Endometrium (tissue), 2 donors: Measurements from ENCODE around the gene LRRC73.
"Not testable (repeated sequence)": the region's sequence is repeated elsewhere in the genome, so short reads cannot be mapped to it uniquely, and the experiment has no call there.

Source experiments
- FAIRE-seq: peaks from 2 replicates; lab custom pipeline; 2012; peaks lifted over from hg19 to GRCh38; lab: Jason Lieb, UNC
- donor health status: control.
- donor health status: control.

Gene LRRC73, protein sequence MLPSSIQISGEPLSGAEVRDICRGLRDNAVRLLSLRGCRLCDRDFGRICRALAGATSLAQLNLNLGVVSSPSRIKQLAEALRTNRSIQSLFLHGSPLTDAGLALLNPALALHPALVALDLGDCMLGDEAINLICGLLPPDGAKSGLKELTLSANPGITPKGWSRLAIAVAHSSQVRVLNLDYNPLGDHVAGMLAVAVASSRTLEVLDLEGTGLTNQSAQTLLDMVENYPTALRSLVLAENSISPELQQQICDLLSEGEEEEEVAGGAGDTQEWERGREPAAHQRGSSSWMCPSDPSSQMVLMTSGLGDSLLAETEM

DNA sequence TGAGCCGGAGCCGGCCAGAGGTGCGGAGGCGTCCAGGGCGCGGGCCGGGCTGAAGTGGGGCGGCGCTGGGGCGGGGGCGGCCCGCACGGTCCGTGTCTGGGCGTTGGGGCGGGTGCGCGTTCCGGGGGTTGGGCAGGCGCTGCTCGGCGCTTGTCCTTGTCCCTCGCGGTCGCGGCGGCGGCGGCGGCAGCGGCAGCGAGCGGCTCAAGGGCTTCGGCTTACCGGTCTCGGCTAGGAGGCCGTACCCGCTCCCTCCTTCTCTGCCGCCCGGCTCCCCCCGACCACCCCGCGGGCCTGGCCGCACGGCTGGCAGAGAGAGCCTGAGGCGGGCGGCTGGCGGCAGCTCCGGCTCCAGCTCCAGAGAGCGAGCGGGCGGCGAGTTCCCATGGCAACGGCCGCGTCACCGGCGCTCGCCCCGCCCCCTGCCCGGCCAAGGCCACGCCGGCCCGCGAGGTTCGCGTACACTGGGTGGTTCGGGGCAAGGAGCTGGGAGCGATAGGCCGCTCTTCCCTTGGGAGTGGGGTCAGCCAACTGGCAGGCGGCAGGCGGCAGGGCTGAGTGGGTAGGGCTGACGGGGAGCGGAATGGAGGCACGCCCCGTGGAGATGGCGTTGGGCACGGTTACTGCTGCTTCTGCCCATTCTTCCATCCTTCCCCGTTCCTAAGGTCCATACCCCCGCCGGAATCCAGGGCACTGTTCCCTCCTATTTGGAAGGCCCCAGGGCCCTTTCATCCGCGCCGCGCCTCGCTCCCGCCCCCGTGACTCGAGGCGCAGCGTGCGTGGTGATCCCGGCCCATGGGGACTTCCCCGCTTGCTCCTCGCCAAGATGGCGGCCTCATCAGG is at the start of gene LRRC73:
Gene LRRC73, minus strand, starts transcription at position 363 of the 843 bp plus-strand sequence. CDS start 561 bp downstream, outside the sequence.
- FAIRE-seq: no peak

DNA sequence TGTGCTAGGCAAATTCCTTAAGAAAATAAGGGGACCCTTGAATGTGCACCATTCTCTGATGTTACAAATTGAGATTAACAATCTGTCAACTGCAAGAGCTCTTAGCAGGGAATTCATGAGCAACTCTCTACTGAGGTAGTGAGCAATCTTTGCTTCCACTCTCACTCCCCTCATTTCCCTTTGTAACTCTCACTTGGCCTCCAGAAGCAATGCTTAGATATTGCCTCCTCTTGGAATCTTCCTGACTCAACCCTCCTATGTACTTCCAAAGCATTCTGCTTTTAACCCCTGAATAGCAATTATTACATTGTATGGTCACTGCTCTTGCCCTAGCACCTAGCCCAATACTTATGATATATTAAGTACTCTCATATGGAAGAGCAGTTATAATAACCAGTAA is 49.2 kb upstream of the LRRC73 start:
- no peak for FAIRE-seq

DNA sequence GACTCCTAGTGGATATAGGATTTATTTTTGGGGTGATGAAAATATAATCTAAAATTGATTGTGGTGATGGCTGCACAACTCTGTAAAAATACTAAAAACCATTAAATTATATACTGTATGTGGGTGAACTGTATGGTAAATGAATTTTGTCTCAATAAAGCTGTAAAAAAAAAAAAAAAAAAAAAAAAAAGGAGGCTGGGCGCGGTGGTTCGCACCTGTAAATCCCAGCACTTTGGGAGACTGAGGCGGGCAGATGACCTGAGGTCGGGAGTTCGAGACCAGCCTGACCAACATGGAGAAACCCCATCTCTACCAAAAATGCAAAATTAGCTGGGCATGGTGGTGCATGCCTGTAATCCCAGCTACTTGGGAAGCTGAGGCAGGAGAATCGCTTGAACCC is 47.5 kb upstream of the LRRC73 start:
- FAIRE-seq: not testable (repeated sequence)

DNA sequence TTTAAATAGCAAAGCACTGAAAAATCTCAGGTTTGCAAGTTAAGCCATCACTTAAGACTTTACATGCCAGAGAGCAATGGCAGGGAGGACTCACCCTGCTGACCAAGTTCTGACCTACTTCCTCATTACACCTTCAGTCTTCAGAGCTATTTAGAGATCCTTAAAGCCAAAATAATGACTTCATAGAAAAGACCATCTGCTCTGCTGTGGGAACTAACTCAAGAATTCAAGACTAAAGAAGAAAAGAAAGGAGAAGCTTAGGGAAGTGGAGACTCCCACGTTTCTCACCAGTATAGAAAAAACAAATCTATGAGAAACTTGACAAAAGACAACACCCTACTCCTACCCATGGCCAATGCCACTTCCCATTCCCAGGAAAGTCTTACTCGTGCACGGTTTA is 37.1 kb upstream of the LRRC73 start:
- FAIRE-seq: no peak

DNA sequence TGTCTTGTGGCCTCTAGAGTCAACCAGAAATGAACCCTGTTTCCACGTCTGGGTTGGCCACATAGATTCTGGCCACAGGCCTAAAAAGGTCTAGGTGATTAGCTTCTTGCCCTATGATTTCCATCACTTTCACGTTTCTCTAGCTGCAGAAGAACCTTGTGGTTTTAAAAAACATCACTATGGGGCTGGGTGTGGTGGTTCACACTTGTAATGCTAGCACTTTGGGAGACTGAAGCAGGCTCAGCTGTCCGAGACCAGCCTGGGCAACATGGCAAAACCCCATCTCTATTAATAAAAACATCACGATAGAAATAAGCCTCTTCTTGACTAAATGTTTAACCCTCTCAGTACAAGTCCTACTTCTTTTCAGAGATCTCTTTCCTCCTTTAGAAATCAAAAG is 34.3 kb upstream of the LRRC73 start:
- no peak for FAIRE-seq

DNA sequence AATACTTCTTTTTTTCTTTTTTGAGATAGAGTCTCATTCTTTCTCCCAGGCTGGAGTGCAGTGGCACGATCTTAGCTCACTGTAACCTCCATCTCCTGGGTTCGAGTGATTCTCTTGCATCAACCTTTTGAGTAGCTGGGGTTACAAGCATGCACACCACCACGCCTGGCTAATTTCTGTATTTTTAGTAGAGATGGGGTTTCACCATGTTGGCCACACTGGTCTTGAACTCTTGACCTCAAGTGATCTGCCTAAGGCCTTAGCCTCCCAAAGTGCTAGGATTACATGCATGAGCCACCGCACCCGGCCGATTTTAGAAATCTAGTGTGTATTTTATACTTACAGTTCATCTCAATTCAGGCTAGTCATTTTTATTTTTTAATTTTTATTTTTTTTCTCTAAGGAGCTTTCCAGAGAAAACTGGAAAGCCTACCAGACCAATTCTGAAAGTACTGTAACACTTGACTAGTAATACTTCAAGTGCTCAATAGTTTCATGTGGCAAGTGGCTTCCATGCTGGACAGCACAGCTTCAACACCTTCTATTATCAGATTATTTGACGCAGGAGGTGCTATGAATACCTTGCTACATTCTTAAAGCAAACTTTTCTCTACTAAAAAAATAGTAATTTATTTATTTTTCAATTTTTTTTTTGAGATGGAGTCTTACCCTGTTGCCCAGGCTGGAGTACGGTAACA is 31.8 kb upstream of the LRRC73 start:
- FAIRE-seq: no peak

DNA sequence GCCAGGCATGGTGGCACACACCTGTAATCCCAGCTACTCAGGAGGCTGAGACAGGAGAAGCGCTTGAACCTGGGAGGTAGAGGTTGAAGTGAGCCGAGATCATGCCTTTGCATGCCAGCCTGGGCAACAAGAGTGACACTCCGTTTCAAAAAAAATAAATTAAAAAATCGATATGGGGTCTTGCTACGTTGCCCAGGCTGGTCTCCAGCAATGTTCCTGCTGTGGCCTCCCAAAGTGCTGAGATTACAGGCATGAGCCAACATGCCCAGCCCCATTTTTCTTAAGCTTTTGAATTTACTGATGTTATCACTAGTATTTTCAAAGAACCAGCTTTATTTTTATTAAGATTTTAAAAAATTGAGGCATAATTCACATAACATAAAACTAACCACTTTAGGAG is 30.4 kb upstream of the LRRC73 start:
- FAIRE-seq: no peak

DNA sequence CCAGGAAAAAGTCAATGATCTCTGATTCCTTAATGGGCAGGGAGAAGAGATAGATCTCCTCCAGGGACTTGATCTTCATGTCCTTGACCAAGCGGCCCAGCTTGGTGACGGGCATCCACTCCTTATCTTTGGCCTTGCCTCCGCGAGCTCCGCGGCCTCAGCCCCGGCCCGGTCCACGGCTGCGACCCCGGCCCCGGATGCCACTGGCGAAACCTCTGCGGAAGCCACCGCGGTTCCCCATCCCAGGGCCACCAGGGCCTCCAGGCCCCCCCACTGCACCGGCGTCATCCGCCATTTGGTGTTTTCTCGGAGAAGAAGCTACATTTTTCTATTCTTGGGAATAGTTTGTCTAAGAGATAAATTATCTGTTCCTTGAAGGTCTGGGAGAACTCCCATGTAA is 29.3 kb upstream of the LRRC73 start:
- not testable (repeated sequence) for FAIRE-seq

DNA sequence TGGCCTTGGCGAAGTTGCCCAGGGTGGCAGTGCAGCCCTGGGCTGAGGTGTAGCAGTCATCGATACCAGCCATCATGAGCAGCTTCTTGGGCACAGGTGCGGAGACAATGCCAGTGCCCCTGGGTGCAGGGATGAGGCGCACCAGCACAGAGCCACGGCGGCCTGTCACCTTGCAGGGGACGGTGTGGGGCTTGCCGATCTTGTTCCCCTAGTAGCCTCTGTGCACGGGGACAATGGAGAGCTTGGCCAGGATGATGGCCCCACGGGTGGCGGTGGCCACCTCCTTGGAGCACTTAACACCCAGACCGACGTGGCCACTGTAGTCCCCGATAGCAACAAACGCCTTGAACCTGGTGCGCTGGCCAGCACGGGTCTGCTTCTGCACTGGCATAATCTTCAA is 28.8 kb upstream of the LRRC73 start:
- FAIRE-seq: not testable (repeated sequence)

DNA sequence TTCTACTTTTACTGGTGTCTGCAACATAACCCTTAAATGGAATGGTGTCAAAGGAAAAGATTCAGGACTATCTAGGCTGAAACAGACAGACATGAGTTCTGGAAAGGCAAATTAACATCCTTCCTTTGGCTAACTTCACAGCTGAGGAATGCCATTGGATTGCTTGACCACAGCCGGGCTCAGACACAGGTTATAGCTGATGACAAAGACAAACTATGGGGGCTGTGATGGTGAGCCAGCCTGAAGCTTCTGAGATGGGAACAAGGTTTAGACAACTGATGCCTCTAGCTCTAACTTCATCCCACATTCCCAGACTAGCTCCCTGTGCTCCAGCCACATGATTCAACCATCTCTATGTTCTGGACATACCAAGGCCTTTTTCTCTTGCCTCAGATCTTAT is 22.1 kb upstream of the LRRC73 start:
- FAIRE-seq: no peak

DNA sequence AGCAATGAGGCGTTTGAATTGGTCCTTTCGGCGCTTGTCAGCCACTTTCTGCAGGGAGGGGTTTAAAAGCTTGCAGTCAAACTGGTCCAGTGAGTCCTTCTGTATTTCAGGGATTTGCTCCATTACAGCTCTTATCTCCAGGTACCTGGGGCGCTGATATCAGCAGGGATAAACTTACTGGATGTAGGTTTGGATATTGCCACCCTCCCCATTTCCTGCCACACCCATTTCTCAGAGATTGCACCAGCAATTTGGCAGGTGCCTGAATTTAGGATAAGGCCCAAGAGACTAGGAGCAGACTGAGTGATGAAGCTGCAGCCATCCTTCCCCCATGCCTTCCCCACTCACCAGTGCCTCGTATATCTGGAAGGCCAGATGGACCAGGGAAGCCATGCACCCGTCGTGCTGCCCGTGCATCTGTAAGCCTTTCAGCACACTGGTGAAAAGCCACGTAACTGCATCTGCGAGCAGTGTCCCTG is 14.4 kb upstream of the LRRC73 start:
- no peak for FAIRE-seq

DNA sequence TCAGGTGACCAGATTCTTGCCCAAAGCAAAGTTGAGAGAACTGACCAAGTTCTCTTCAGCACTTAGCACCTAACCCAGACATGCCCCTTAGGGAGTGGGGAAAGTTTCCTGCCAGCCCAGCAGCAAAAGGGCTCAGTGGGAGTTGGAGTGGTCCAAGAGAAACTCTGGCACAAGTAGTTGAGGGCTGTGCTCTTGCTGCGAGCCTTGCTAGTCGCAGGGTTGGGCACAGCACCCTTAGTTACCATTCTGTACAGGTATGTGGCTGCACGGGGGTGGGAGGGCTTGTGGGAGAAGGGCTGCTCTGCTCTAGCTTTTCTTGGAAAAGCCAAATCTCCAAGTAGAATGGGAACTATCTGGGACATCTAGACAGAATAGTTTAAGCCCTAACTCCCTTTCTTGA is 13.1 kb upstream of the LRRC73 start:
- no peak for FAIRE-seq

DNA sequence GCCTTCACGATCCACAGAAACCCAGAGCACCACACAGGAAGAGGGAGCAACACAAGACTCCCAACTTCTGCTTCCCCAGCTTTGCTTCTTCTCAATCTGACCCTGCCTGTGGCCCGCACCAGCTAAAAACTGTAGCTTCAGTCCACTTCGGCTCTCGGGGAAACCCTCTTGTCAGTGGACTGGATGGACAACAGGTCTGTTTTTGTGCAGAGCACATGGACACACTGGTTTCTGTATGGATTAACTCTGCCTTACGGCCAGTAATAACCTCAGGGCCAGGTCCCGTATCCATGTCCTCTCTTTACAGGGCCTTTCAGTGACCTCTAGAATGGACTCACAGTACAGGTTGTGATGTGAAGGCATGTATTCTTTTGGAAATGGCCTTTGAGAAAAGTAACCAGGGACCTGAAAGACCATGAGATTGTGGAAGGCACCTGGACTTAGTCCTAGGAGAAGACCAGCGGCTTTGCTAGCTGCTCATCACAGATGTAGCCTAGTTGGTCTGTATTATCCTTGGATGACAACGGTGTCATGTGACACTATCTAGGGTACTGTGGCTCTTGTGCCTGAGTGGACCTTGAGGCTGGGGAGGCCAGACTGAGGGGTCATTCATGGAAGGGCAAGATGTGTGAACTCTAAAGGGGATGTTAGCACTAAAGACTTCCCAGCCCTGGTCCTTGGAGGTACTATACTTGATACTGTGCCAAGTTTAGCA is 12.6 kb upstream of the LRRC73 start:
- no peak for FAIRE-seq

DNA sequence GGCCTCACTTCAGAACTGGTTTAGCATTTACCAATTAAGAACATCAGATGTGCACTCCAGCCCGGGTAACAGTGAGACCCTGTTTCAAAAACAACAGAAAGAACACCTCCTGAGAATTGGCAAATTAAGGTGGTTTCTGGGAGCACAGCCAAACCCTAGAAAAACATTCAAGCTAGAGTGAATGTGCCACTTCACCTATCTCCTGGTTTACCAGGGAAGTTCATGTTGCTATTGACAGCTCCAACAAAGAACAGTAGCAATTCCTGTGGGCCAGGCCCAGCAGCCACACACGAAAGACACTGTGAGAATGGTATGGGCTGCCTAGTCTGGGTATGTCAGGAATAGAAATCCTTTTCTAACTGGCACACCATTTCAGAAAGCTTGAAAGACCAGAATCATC is 11.7 kb upstream of the LRRC73 start:
- no peak for FAIRE-seq

DNA sequence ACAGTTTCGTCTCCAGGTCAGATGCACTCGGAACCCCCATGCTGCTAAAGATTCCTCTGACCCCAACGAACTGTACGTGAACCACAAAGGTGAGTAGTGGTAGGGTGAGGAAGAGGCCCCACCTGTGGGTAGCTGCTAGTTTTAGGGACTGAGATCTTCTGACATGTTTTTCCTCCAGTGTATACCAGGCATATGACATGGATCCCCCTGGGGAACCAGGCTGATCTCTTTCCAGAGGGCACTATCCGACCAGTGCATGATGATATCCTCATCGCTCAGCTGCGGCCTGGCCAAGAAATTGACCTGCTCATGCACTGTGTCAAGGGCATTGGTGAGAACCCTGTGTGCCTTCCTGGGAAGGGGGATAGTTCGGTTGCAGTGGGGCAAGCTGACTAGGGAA is 10.0 kb upstream of the LRRC73 start:
- FAIRE-seq: no peak

DNA sequence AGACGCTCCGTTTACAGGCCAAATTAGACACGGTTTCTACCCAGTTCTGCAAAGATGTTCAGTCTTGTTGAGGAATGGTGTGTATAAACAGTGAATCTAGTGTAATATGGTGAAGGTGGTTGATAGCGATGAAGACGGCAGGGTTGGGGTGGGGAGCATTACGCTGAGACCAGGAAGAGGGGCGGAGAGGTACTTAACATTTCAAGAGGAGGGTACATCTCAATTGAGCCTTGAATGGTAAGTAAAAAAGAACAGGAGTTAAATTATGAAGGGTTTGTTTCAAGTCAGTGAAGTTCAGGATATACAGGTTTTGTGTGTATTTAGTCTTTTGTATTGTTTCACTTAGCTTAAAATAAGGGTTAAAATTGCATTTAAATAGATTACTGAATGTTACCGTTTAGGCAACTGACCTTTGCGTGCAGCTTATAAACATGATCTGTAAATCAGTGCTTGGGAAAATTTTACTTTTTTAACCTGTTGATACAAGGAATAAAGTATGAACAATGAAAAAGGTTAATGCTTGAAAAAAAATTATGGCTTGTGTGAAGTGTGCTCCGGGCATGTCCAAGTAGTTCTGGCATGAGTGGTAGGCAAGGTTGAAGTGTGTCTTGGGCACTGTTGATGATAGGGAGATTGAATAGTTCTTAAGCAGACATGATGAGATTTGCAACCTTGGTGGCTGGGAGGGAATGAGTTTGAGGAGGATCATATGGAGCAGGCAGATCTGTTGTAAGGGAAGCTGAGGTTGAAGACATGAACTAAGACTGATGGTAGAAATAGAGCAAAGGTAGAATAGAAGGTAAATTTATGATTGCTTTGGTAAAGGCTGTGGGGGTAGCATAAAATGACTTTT is 7.6 kb upstream of the LRRC73 start:
- no peak for FAIRE-seq

DNA sequence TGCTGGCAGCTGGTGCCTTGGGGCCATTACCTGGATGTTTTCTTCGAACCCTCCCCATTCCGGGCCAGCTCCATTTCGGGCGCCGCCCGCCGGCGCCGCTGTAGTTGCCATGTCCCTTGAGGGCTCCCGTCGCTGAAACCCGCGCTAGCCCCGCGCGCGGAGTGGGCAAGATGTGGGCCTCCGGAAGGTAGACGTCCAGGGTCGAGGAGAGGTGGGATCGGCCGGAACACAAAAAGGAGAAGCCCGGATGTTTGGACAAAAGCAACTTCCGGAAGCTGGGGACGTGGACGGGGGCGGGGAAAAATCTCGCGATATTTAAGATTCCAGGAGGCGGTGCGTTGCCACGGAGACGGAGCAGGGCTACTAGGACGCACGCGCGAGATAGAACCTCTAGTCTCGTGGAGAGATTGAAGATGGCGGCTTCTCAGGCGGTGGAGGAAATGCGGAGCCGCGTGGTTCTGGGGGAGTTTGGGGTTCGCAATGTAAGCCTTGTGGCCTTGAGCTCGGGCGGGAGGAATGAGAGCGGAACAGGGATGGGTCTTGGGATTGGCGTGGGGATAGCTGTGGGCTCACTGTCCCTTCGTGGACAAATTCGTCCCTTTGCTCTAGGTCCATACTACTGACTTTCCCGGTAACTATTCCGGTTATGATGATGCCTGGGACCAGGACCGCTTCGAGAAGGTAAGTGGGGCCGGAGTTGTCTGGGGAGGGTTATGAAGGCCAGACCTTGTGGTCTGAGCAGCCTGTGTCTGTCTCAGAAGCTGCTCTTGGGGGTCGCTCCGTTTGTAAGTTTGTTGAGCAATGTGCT is 6.8 kb upstream of the LRRC73 start, which contains the start of the genes POLR1C and YIPF3:
Gene POLR1C, plus strand, starts transcription at position 393 of the 808 bp plus-strand sequence. Its CDS starts 21 bp downstream, at position 414.
Gene YIPF3, minus strand, starts transcription at position 230 of the 808 bp plus-strand sequence. Its CDS starts 119 bp downstream, at position 111.
- peak; percentile 87 for FAIRE-seq

DNA sequence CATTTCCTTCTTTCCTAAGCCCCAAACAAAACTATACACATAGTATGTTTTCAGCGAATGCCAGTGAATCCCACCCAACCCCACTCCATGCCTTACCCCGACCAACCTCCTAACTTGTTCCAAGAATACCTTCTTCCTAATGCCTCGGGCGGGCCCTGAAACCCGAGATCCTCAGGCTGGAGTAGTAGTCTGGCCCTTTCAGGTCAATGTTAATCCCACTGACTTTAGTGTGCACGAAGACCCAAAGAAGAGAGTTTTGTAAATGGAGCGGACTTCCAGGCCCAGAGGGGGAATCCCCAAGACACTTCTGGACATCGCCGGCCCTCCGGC is 6.2 kb upstream of the LRRC73 start:
- no peak for FAIRE-seq

DNA sequence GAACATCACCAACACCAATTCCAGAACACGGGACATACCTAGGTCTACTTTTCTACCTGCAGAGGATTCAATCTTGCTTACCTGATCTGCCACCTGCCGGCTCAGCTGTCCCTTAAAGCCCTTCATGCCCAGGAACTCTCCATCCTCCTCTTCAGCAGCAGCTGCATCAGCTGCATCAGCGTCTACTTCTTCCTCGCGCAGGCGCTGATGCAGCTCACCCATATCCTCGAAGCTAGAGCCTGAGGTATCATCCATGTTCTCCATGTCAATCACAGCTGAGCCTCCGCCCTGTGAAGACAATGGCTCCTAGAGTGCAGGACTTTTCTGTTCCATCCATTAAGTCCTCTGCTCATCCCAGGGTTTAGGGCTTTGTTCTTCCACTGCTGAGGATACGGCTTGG is 5.7 kb upstream of the LRRC73 start:
- no peak for FAIRE-seq

DNA sequence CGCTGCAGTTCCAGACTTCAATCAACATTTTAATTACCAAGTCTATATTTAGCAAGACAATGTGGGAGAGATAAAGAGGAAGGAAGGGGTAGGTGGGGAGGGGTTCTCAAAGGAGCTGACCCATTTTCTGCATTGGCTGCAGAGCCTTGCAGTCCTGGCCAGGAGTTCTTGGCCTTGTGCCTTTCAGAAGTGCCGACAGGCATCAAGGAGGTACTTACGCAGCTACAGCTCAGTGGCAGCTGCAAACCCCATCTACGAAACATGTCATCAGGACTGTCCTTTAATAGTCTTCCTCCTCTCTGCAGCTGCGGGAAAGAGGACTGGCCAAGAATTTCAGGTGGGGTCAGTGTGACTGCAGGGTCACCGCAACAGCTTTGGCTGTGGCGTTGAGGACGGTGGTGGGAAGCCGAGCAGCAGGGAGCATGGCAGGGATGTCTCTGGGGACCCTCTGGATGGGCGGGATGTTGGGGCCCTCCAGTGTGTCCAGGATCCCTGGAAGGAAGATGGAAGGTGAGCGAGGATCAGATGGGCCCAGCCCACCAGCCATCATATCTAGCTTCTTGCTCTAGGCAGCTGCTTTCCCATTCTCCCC is 1.8 kb upstream of the LRRC73 start:
- FAIRE-seq: no peak
